Measurements from ENCODE around the gene STXBP5.

DNA sequence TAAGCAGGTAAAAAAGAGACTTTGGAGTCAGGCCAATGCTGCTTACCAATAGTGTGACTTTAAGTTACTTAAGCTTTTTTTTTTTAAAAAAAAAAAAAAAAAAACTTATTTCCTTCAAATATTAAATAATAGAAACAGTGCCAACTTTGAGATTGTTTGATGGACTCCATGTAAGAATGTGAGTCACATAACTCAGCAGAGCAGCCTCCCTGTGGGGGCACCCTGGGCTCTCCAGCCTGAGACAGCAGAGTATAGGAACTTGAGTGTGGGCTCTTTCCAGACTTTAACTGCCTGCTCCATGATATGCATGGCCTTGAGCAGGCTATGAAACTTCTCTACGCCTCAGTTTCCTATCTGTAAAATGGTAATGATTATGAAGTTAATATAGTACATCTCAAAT is 190.9 kb downstream of the STXBP5 start:
- no peak for TF ChIP-seq EZH2phosphoT487 (IDR thresholded peaks at IDR 0.05; ENCODE audit: insufficient read depth, low read depth)
- no peak for TF ChIP-seq EZH2 (IDR thresholded peaks at IDR 0.05; ENCODE audit: insufficient read depth, poor library complexity, severe bottlenecking)

Data from GM23248 (cell line).